Stimulated activated CD4-positive, alpha-beta T cell treated with anti-CD3 and anti-CD28 coated beads, Interleukin-12 subunit alpha, Interleukin-12 subunit beta, amount 100 ng/mL, for 24 hours (primary cell): ENCODE data around the gene NAA30.
"Not testable (repeated sequence)": the region's sequence is repeated elsewhere in the genome, so short reads cannot be mapped to it uniquely, and the experiment has no call there.

Experiments
- DNase-seq, 2 experiments: peaks; one replicate each; pipeline ENCODE4 v3.0.0-alpha.2; 2020; ENCODE audit warnings: low read depth in 2 of 2

NAA30 gene

DNA sequence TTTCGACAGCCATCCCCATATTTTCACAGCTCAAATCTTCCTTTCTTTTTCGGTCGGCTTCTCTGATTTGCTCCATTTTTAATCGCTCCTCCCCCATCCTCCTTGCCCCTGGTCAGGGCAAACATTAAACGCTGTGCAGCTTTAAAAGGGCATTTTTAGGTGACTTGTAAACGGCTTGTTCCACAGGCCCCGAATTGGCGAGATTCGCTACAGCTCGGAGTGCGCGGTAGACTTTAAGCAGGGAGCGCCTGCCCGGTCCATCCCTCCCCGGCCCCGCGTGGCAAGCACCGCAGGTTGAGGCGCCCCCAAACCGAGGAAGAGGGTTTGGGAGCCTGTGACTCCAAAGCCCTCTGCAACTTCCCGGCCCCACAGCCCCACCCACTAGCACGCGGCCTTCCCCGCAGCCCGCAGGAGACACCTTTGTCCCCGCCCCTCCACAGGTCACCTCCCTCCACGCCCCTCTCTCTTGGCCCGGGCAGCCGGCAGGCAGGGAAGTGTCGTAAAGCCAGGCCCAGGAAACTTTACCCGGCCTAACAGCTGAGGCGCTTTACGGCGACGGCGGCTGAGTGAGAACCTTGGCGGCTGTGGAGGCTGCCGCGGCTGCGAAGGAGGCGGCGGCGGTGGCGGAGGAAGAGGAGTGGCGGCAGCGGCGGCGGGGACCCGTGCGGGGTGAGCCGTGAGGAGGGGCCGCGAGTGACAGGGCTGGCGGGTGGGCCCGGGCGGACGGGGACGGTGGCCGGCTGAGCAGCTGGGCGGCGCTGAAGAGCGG, at the start of gene NAA30:
TSS of gene NAA30 (plus strand) at position 550 of the 769 bp plus-strand sequence. CDS start 372 bp downstream, outside the sequence.
- DNase-seq, result peak; percentile 82 to 89

- not testable (repeated sequence) for DNase-seq
Measured at GRCh38 chr14:57343545-57344297, 46.7 kb upstream of the NAA30 start.

GRCh38 chr14:57345106-57345505, 45.3 kb upstream of the NAA30 start:
- no peak for DNase-seq

GRCh38 chr14:57346741-57347140, 43.6 kb upstream of the NAA30 start:
- no peak for DNase-seq

- no peak for DNase-seq
Measured at GRCh38 chr14:57352396-57353170, 37.8 kb upstream of the NAA30 start.

DNA sequence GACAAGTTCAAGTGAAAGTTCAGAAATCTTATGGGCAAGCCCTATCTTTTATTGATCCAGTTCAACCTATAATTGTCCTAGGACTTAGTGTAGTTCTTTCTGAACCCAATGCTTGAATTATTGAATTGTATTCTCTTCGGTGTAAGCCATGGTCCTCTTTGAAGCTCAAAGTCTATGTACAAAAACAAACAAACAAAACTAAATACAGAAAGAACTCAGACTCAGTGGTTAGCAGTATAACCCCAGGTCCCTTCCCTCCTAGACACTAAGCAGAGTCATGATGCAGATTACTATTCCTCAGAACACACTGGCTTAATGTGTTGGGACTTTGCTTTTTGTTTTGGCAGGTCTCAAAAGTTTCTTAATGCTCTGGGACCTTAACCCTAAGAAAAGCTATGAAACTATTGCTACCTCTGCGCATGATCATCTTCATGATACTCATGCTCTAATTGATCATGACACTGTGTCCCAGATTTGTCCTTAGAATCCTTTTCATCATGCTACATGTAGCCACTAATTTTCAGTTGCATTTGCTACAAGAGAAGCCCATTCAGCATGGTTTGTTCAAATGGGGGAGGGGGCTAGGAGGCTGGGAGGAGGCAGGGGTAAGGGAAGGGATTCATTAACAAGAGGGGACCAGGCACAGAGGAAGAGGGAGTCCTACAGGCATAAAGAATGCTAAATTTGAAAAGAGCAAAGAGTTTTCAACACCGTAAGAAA, 35.1 kb upstream of the NAA30 start:
- DNase-seq, result no peak

DNA sequence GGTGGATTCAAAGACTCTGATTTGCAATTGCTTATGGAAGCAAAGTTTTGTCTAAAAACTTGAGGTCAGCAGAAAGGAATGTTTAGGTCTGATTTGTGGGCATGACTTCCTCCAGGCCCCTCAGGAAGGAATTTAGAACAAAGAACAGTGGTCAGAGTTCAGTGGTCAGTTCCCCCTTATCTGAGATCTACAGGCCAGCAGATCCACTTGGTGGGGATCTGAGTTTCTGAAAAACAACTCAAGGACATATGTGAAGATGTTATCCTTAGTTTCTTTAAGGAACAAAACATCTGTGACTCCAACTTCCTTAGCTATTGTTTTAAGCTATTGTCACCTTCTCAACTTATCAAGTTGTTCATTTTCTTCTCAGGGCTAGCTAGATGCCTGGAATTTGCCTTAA, 28.0 kb upstream of the NAA30 start:
- DNase-seq, result no peak

GRCh38 chr14:57364659-57365450, 25.5 kb upstream of the NAA30 start:
- DNase-seq, result no peak

GRCh38 chr14:57370187-57370586, 20.2 kb upstream of the NAA30 start:
- not testable (repeated sequence) for DNase-seq

DNA sequence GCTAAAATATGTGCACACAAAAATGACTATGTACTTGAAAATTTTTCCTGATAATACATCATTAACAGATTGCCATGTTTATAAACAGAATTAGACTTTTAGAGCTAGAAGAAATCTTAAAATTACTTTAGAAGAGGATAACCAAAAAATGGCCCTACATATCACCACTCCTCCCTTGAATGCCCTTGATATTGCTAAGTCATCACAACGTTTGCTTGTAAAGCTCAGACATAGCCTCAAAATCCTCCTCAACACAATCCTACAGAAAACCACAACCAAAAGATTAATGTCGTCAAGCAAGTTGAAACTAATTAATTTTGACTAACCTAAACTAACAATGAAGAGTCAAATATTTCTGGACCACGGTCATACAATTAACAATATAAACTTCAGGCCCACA, 19.4 kb upstream of the NAA30 start:
- no peak for DNase-seq

GRCh38 chr14:57375156-57375555, 15.2 kb upstream of the NAA30 start:
- DNase-seq, result no peak

DNA sequence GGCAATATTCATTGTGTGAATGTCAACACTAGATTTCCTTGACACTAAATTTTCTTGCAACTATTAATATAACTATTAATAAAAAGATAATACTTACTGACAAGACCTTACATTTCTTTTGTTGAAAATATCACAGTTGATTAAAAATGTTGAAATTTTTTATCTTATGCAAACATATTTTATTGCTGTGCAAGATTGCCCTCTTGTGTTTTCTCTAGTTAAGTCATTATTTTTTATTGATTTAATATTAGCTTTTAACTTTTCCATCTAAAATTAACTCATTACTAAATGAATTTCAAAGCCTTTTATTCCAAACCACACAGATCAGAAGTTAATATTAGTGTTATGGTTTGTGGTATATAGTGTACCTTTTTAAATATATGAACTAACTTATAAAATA, 11.7 kb upstream of the NAA30 start:
- no peak for DNase-seq

- DNase-seq, result no peak
Measured at GRCh38 chr14:57380935-57381334, 9.5 kb upstream of the NAA30 start.

GRCh38 chr14:57382283-57382682, 8.1 kb upstream of the NAA30 start:
- no peak for DNase-seq

GRCh38 chr14:57383125-57383745, 7.2 kb upstream of the NAA30 start:
- no peak for DNase-seq

- DNase-seq, result no peak
Measured at GRCh38 chr14:57388067-57388466, 2.3 kb upstream of the NAA30 start.

DNA sequence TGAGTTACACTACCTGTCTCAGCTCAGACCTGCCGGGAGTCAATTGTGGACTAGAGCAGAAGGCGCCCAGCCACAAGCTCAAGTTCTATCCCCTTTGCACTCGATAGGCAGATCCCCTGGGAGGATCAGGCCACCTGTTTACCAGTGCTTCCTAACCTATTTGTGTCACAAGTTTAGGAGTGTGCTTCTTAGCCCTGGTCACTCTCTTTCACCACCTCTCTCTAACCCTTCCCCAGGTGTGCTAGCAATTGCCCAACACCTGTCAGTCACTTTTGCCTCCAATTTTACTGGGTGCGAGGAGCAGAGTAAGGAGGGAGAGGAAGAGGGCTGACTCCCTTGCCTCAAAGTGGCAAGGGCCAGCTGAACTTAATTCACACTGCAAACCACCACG, 745 bp upstream of the NAA30 start:
- no peak for DNase-seq

GRCh38 chr14:57390806-57391516, 575 bp downstream of the NAA30 start:
- DNase-seq, result peak; percentile 8 to 9

- DNase-seq, result no peak
Measured at GRCh38 chr14:57391517-57392195, 1.3 kb downstream of the NAA30 start.
